Neural progenitor cell (in vitro differentiated cells): ENCODE results near the gene SEPTIN8. TPM values are rescaled to one million over a fixed set of nuclear protein-coding genes. Genes with fewer than 3 reads are reported as not detected.

Experiments
- DNase-seq: peaks from one replicate; pipeline ENCODE4 v3.0.0-alpha.2; 2016; ENCODE audit warnings: low spot score
- H2AFZ ChIP-seq: fragments of 200-600 bp; sonication (generic); replicated peaks from 2 replicates; pipeline ENCODE4 v1.6.1; 2016; ENCODE audit warnings: antibody characterized with exemption
- H3F3A ChIP-seq: fragments of 200-600 bp; sonication (generic); 2 replicates; pipeline ENCODE4 v1.6.1; 2016; ENCODE audit warnings: antibody characterized with exemption, low read depth
- H3K27ac ChIP-seq: fragments of 200-600 bp; sonication (generic); 2 replicates; pipeline ENCODE4 v1.5.1; 2016; ENCODE audit warnings: mild to moderate bottlenecking
- H3K27me3 ChIP-seq: fragments of 200-600 bp; sonication (generic); 2 replicates; pipeline ENCODE4 v1.6.1; 2016; ENCODE audit warnings: mild to moderate bottlenecking, moderate library complexity
- H3K36me3 ChIP-seq: fragments of 200-600 bp; sonication (generic); 2 replicates; pipeline ENCODE4 v1.5.1; 2016
- H3K4me1 ChIP-seq: fragments of 200-600 bp; sonication (generic); 2 replicates; pipeline ENCODE4 v1.6.1; 2016; ENCODE audit warnings: mixed run types
- H3K4me2 ChIP-seq: fragments of 200-600 bp; sonication (generic); 2 replicates; pipeline ENCODE4 v1.6.1; 2016
- H3K4me3 ChIP-seq: fragments of 200-600 bp; sonication (generic); 2 replicates; pipeline ENCODE4 v1.5.1; 2016
- H3K79me2 ChIP-seq: fragments of 200-600 bp; sonication (generic); 2 replicates; pipeline ENCODE4 v1.6.1; 2016; ENCODE audit warnings: low read depth
- H3K9ac ChIP-seq: fragments of 200-600 bp; sonication (generic); 2 replicates; pipeline ENCODE4 v1.6.1; 2016
- H3K9me3 ChIP-seq: fragments of 200-600 bp; sonication (generic); 2 replicates; pipeline ENCODE4 v1.5.1; 2016; ENCODE audit warnings: low read depth
- H4K20me1 ChIP-seq: fragments of 200-600 bp; sonication (generic); 2 replicates; pipeline ENCODE4 v1.6.1; 2016; ENCODE audit warnings: low read depth
- H3K27ac Mint-ChIP-seq: 3 replicates; pipeline ENCODE4 v1.8.0; 2021; ENCODE audit warnings: mixed read lengths
- H3K27me3 Mint-ChIP-seq: 2 replicates; pipeline ENCODE4 v1.8.0; 2022; ENCODE audit warnings: low read depth, mild to moderate bottlenecking, inconsistent platforms, moderate library complexity, mixed read lengths; ENCODE audit not compliant: insufficient read depth
- H3K36me3 Mint-ChIP-seq: 3 replicates; pipeline ENCODE4 v1.8.0; 2021; ENCODE audit warnings: mixed read lengths
- H3K4me1 Mint-ChIP-seq: 3 replicates; pipeline ENCODE4 v1.8.0; 2021; ENCODE audit warnings: mixed read lengths
- H3K4me3 Mint-ChIP-seq: 3 replicates; pipeline ENCODE4 v1.8.0; 2021; ENCODE audit warnings: mild to moderate bottlenecking, moderate library complexity, mixed read lengths
- H3K9me3 Mint-ChIP-seq: 3 replicates; pipeline ENCODE4 v1.8.0; 2020; ENCODE audit warnings: mixed read lengths
- EZH2 ChIP-seq: fragments of 200-600 bp; sonication (generic); IDR thresholded peaks from 2 replicates; pipeline ENCODE4 v1.6.1; 2017; ENCODE audit warnings: antibody characterized with exemption, mild to moderate bottlenecking, moderate library complexity
- EZH2phosphoT487 ChIP-seq: fragments of 200-600 bp; sonication (generic); IDR thresholded peaks from 2 replicates; pipeline ENCODE4 v1.6.1; 2017; ENCODE audit warnings: antibody characterized with exemption
- total RNA-seq: library from RNA; depleted of rRNA; stranded (reverse); fragments of >200 nt; gene quantifications from 2 replicates; pipeline ENCODE4 v1.2.3, GENCODE V29; 2015; ENCODE audit warnings: low replicate concordance
- TF ChIP-seq, protein P1 (sequence below): fragments of 200-600 bp; sonication (generic); IDR thresholded peaks from 2 replicates; pipeline ENCODE4 v1.5.1; 2017; ENCODE audit warnings: antibody characterized with exemption, mild to moderate bottlenecking

Gene SEPTIN8
- total RNA-seq, 1 donor from 2014 or later = 39.9 TPM

DNA sequence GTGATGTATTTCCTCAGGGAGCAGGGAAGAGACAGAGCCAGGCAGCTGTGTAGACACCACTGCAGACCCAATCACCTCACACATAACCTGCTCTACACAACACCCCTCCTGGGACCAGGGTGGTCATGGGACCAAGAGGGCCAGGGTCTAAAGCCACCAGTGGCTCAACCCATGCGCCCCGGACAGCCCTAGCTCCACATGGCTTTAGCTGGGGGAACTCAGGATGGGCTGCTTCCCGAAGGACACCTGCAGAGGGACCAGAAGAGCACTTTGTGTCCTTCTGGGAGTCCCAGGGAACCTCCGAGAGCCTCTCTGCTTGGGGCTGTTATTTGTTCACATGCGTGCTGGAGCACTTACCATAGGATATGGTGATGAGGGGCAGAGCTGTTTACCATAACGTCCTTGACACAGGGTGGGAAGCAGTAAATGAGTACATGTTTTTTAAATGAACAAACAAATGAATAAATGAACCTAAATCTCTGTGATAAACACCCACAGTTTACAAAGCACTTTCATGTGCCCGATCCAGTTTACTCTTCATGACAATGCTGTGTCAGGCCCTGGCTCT is 12.3 kb downstream of the SEPTIN8 start:
- TF ChIP-seq, protein P1, sequence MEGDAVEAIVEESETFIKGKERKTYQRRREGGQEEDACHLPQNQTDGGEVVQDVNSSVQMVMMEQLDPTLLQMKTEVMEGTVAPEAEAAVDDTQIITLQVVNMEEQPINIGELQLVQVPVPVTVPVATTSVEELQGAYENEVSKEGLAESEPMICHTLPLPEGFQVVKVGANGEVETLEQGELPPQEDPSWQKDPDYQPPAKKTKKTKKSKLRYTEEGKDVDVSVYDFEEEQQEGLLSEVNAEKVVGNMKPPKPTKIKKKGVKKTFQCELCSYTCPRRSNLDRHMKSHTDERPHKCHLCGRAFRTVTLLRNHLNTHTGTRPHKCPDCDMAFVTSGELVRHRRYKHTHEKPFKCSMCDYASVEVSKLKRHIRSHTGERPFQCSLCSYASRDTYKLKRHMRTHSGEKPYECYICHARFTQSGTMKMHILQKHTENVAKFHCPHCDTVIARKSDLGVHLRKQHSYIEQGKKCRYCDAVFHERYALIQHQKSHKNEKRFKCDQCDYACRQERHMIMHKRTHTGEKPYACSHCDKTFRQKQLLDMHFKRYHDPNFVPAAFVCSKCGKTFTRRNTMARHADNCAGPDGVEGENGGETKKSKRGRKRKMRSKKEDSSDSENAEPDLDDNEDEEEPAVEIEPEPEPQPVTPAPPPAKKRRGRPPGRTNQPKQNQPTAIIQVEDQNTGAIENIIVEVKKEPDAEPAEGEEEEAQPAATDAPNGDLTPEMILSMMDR = no peak
- TF ChIP-seq EZH2phosphoT487 = no peak
- TF ChIP-seq EZH2 = no peak
- Mint-ChIP-seq H3K9me3 (no peaks in the 10 kb centered on the region), H3K27me3 (peaks cover 4% of the 10 kb centered on the region), H3K27ac (no peak overlapping the region), H3K4me3 (no peak overlapping the region), H3K36me3 (peaks cover 11% of the 10 kb centered on the region), H3K4me1 (no peaks in the 10 kb centered on the region)
- Histone ChIP-seq H3K4me2 (no peak overlapping the region), H3K27me3 (no peaks in the 10 kb centered on the region), H4K20me1 (no peaks in the 10 kb centered on the region), H3K79me2 (no peaks in the 10 kb centered on the region), H3K27ac (no peak overlapping the region), H2AFZ (no peak overlapping the region), H3K36me3 (no peaks in the 10 kb centered on the region), H3F3A (no peaks in the 10 kb centered on the region), H3K4me3 (no peak overlapping the region), H3K9ac (no peak overlapping the region), H3K4me1 (no peaks in the 10 kb centered on the region), H3K9me3 (no peaks in the 10 kb centered on the region)
- DNase-seq = no peak

DNA sequence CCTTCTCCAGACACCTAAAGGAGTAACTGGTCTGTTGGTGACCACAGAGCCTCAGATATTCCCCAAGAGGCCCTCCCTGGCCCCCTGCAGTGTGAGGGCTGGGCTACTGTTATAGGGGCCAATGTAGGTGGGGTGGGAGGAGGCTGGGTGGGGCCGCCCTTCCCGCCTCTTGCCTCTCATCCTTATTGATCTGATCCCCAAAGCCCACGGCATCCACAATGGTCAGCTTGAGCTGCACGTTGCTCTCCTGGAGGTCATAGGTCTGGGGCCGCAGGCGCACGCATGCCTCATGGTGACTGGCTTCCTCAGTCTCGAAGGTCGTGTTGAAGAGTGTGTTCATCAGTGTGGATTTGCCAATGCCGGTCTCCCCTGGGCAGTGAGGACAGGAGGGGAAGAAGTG is 13.0 kb downstream of the SEPTIN8 start:
- no peak overlapping the region for H2AFZ ChIP-seq
- no peak overlapping the region for H3K4me2 ChIP-seq
- H3K79me2 ChIP-seq = no peaks in the 10 kb centered on the region
- H3K36me3 ChIP-seq = no peaks in the 10 kb centered on the region
- H3K9ac ChIP-seq = no peak overlapping the region
- H3K4me1 ChIP-seq = no peaks in the 10 kb centered on the region
- no peak for DNase-seq
- H3F3A ChIP-seq = no peaks in the 10 kb centered on the region
- no peaks in the 10 kb centered on the region for H3K27me3 ChIP-seq
- peaks cover 4% of the 10 kb centered on the region for H3K27me3 Mint-ChIP-seq
- H3K4me3 ChIP-seq = no peak overlapping the region
- H3K4me1 Mint-ChIP-seq = no peaks in the 10 kb centered on the region
- peaks cover 11% of the 10 kb centered on the region for H3K36me3 Mint-ChIP-seq
- H3K9me3 ChIP-seq = no peaks in the 10 kb centered on the region
- H3K27ac Mint-ChIP-seq = no peak overlapping the region
- H4K20me1 ChIP-seq = no peaks in the 10 kb centered on the region
- no peak overlapping the region for H3K4me3 Mint-ChIP-seq
- H3K27ac ChIP-seq = no peak overlapping the region
- no peak for TF ChIP-seq EZH2
- TF ChIP-seq, protein P1 = no peak
- no peak for TF ChIP-seq EZH2phosphoT487
- H3K9me3 Mint-ChIP-seq = no peaks in the 10 kb centered on the region

DNA sequence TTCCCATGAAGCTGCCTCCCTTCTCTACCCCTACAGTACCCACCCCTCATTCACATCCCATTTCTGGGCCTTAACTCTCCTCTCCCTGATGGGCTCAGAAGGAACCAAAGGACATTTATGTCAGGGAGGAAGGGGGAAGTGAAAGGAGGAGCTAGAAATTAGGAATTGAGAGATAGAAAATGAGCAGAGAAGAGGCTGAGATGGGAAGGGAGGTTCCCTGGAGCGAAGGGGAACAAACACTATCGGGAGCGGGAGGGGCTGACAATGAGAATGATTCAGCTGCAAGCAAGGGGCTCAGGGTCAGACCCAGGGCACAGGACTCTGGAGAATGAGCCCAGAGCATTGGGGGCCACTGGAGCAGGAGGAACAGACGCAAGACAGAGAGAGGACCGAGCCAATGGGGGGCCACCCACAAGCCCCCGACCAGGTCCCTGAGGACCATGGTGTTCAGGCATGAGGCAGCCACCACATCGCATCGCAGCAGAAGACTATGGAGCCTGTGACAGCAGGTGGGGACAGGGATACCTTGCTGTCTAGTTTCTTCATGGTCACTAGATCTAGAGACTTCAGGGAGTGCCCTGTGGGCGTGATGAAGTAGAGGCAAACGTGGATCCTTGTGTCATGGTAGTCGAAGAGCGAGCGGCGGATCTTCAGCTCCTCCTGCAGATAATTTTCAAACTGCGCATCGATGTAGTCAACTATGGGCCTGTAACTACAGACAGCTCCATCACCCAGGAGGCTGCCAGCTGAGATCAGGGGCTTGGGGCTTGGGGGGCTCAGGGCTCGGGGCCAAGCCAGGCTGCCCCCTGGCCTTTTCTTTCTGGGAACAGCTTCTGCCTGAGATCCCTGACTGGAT is 13.6 kb downstream of the SEPTIN8 start:
- Histone ChIP-seq H3K4me1 (no peaks in the 10 kb centered on the region), H2AFZ (no peak overlapping the region), H3K36me3 (no peaks in the 10 kb centered on the region), H3K27me3 (no peaks in the 10 kb centered on the region), H3K9me3 (no peaks in the 10 kb centered on the region), H3K4me3 (no peak overlapping the region), H3K79me2 (no peaks in the 10 kb centered on the region), H3K9ac (no peak overlapping the region), H3F3A (no peaks in the 10 kb centered on the region), H4K20me1 (no peaks in the 10 kb centered on the region), H3K4me2 (no peak overlapping the region), H3K27ac (no peak overlapping the region)
- TF ChIP-seq EZH2 (no peak), EZH2phosphoT487 (no peak)
- TF ChIP-seq, protein P1 = no peak
- H3K4me3 Mint-ChIP-seq = no peak overlapping the region
- no peaks in the 10 kb centered on the region for H3K4me1 Mint-ChIP-seq
- peaks cover 16% of the 10 kb centered on the region for H3K36me3 Mint-ChIP-seq
- H3K27ac Mint-ChIP-seq = no peak overlapping the region
- H3K27me3 Mint-ChIP-seq = peaks cover 4% of the 10 kb centered on the region
- no peaks in the 10 kb centered on the region for H3K9me3 Mint-ChIP-seq
- no peak for DNase-seq
